ENCODE results near the gene CLUH.

- TF ChIP-seq, protein P1, sequence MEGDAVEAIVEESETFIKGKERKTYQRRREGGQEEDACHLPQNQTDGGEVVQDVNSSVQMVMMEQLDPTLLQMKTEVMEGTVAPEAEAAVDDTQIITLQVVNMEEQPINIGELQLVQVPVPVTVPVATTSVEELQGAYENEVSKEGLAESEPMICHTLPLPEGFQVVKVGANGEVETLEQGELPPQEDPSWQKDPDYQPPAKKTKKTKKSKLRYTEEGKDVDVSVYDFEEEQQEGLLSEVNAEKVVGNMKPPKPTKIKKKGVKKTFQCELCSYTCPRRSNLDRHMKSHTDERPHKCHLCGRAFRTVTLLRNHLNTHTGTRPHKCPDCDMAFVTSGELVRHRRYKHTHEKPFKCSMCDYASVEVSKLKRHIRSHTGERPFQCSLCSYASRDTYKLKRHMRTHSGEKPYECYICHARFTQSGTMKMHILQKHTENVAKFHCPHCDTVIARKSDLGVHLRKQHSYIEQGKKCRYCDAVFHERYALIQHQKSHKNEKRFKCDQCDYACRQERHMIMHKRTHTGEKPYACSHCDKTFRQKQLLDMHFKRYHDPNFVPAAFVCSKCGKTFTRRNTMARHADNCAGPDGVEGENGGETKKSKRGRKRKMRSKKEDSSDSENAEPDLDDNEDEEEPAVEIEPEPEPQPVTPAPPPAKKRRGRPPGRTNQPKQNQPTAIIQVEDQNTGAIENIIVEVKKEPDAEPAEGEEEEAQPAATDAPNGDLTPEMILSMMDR (IDR thresholded peaks at IDR 0.05; ENCODE audit: insufficient read depth, low read depth, low read length) = no peak
- no peak for TF ChIP-seq EZH2 (IDR thresholded peaks at IDR 0.05; ENCODE audit: insufficient read depth, low read length)
Observed at GRCh38 chr17:2750721-2751120, 39.2 kb upstream of the CLUH start.

All from astrocyte (in vitro differentiated cells and primary cell).